Cardiac muscle cell (in vitro differentiated cells and primary cell): ENCODE data around the gene SLC35F6. TPM values are rescaled to one million over a fixed set of nuclear protein-coding genes. Genes with fewer than 3 reads are reported as not detected.
"Not testable (repeated sequence)": the region's sequence is repeated elsewhere in the genome, so short reads cannot be mapped to it uniquely, and the experiment has no call there.

Experiments
- DNase-seq, 2 donors: peaks; one replicate each; pipeline versions ENCODE4 v3.0.0 to v3.0.0-alpha.2; 2010 to 2017; ENCODE audit warnings: low read depth in 1 of 2, low spot score in 1 of 2
- H3K27ac ChIP-seq: fragments of 200-600 bp; sonication (generic); 2 replicates; pipeline ENCODE4 v1.5.1; 2016
- H3K27me3 ChIP-seq: fragments of 200-600 bp; sonication (generic); 2 replicates; pipeline ENCODE4 v1.6.0; 2016; ENCODE audit warnings: control low read depth
- H3K36me3 ChIP-seq: fragments of 200-600 bp; sonication (generic); 2 replicates; pipeline ENCODE4 v1.5.1; 2016; ENCODE audit warnings: control low read depth
- H3K4me1 ChIP-seq: fragments of 200-600 bp; sonication (generic); 2 replicates; pipeline ENCODE4 v1.8.1; 2017; ENCODE audit warnings: low read depth, mild to moderate bottlenecking, mixed run types
- H3K4me3 ChIP-seq: fragments of 200-600 bp; sonication (generic); 2 replicates; pipeline ENCODE4 v1.5.1; 2016; ENCODE audit warnings: mild to moderate bottlenecking
- H3K9me3 ChIP-seq: fragments of 200-600 bp; sonication (generic); 2 replicates; pipeline ENCODE4 v1.5.1; 2017; ENCODE audit warnings: low read depth, mild to moderate bottlenecking, control low read depth
- polyA plus RNA-seq: library from polyadenylated mRNA; unstranded; fragments of >200 nt; fragmentation: Nextera tagmentation; extraction: Ambion mirVana; gene quantifications from 2 replicates; pipeline ENCODE4 v1.2.1, GENCODE V29; 2016
- total RNA-seq: library from RNA; depleted of rRNA; stranded (reverse); fragments of >200 nt; gene quantifications from 2 replicates; pipeline ENCODE4 v1.2.3, GENCODE V29; 2016
- TF ChIP-seq, protein P1 (sequence below): IDR thresholded peaks from 2 replicates; pipeline ENCODE4 v1.5.1; 2012; ENCODE audit warnings: low read depth, mild to moderate bottlenecking, low read length

SLC35F6 gene
- total and polyA plus RNA-seq, 2 experiments from 2014 or later = 7.2 to 11.2 TPM

DNA sequence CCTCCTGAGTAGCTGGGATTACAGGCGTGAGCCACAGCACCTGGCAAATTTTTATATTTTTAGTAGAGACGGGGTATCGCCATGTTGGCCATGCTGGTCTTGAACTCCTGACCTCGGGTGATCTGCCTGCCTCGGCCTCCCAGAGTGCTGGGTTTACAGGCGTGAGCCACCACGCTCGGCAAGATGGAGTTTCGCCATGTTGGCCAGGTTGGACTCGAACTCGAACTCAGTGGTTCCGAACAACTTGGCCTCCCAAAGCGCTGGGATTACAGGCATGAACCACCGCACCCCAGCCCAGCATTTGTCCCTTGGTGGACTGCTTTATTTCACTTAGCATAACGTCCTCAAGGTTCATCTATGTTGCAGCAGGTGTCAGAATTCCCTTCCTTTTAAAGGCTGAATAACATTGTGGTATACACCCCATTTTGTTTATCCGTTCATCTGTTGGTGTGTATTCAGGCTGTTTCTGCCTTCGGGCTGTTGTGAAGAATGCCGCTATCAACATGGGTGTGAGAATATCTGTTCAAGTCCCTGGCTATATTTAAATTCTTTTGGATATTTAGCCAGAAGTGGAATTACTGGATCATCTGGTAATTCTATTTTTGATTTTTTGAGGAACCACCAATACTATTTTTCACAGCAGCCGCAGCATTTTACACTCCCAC lies 20.6 kb downstream of the SLC35F6 start:
- no peaks in the 10 kb centered on the region for H3K9me3 ChIP-seq
- no peaks in the 10 kb centered on the region for H3K36me3 ChIP-seq
- H3K27me3 ChIP-seq = no peaks in the 10 kb centered on the region
- TF ChIP-seq, protein P1, sequence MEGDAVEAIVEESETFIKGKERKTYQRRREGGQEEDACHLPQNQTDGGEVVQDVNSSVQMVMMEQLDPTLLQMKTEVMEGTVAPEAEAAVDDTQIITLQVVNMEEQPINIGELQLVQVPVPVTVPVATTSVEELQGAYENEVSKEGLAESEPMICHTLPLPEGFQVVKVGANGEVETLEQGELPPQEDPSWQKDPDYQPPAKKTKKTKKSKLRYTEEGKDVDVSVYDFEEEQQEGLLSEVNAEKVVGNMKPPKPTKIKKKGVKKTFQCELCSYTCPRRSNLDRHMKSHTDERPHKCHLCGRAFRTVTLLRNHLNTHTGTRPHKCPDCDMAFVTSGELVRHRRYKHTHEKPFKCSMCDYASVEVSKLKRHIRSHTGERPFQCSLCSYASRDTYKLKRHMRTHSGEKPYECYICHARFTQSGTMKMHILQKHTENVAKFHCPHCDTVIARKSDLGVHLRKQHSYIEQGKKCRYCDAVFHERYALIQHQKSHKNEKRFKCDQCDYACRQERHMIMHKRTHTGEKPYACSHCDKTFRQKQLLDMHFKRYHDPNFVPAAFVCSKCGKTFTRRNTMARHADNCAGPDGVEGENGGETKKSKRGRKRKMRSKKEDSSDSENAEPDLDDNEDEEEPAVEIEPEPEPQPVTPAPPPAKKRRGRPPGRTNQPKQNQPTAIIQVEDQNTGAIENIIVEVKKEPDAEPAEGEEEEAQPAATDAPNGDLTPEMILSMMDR = no peak
- no peak overlapping the region for H3K4me3 ChIP-seq
- DNase-seq = no peak
- no peak overlapping the region for H3K27ac ChIP-seq
- H3K4me1 ChIP-seq = no peaks in the 10 kb centered on the region

- peak; percentile 99 to 100 for DNase-seq
- peak within 1 kb of the TSS; percentile 18 for H3K27ac ChIP-seq
- H3K9me3 ChIP-seq = no peaks in the 10 kb centered on the region
- no peaks in the 10 kb centered on the region for H3K27me3 ChIP-seq
- H3K4me3 ChIP-seq = peak within 1 kb of the TSS; percentile 85
- no peaks in the 10 kb centered on the region for H3K36me3 ChIP-seq
- TF ChIP-seq, protein P1 = peak; percentile 3
- H3K4me1 ChIP-seq = no peaks in the 10 kb centered on the region
Observed at GRCh38 chr2:26785431-26786206, 21.5 kb downstream of the SLC35F6 start, which contains the start of gene CENPA. TSS of gene CENPA (plus strand) at chr2:26786056. CDS start at chr2:26786197, 141 bp downstream.

- TF ChIP-seq, protein P1 = no peak
- no peaks in the 10 kb centered on the region for H3K9me3 ChIP-seq
- H3K4me1 ChIP-seq = no peaks in the 10 kb centered on the region
- peak in 1 of 2 donors; percentile 14 for DNase-seq
- H3K27ac ChIP-seq = no peak overlapping the region
- no peaks in the 10 kb centered on the region for H3K36me3 ChIP-seq
- H3K27me3 ChIP-seq = no peaks in the 10 kb centered on the region
- H3K4me3 ChIP-seq = peak overlapping the region; percentile 85
Observed at GRCh38 chr2:26786207-26787028, 22.3 kb downstream of the SLC35F6 start.

DNA sequence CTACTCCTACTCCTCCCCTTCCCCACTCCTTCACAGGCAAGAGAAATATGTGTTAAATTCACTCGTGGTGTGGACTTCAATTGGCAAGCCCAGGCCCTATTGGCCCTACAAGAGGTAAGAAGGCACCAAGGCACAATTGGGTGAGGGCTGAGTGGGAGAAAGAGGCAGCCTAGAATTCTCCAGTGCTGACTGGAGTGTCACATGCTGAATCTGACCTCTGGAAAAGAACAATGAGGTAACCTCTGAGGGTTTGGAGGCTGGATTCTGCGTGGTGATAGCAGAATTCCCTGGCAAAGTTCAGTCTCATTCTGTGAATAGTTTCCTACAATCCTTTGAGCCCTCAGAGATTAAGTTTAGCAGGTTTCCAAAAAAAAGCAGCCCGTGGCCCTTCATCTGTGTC lies 28.6 kb downstream of the SLC35F6 start:
- TF ChIP-seq, protein P1 = no peak
- no peaks in the 10 kb centered on the region for H3K4me1 ChIP-seq
- no peaks in the 10 kb centered on the region for H3K36me3 ChIP-seq
- peak in 1 of 2 donors; percentile 58 for DNase-seq
- no peaks in the 10 kb centered on the region for H3K9me3 ChIP-seq
- no peaks in the 10 kb centered on the region for H3K27me3 ChIP-seq
- H3K4me3 ChIP-seq = no peak overlapping the region
- no peak overlapping the region for H3K27ac ChIP-seq

DNA sequence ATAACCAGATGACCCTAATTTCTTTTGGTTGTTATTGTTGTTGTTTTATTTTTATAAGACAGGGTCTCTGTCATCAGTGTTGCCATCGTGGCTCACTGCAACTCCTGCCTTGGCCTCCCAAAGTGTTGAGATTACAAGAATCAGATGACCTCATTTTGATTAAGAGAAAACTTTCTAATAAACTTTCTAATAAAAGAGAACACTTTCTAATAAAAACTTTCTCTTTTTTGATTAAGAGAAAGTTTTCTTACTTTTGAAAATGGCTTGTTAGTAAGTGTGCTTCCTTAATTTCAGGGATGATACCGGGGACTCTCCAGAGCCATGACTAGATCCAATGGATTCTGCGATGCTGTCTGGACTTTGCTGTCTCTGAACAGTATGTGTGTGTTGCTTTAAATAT lies 29.4 kb downstream of the SLC35F6 start:
- TF ChIP-seq, protein P1 = no peak
- H3K27ac ChIP-seq = no peak overlapping the region
- no peaks in the 10 kb centered on the region for H3K27me3 ChIP-seq
- no peaks in the 10 kb centered on the region for H3K36me3 ChIP-seq
- no peak overlapping the region for H3K4me3 ChIP-seq
- DNase-seq = no peak
- H3K4me1 ChIP-seq = no peaks in the 10 kb centered on the region
- H3K9me3 ChIP-seq = no peaks in the 10 kb centered on the region

DNA sequence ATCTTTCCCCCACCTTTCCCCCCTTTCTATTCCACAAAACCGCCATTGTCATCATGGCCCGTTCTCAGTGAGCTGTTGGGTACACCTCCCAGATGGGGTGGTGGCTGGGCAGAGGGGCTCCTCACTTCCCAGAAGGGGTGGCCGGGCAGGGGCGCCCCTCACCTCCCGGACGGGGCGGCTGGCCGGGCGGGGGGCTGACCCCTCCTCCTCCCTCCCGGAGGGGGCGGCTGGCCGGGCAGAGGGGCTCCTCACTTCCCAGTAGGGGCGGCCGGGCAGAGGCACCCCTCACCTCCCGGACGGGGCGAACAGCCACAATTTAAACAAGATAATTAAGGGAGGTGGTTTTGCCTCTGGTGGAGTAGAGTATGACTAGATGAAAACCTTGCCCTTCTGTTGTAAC lies 31.1 kb downstream of the SLC35F6 start:
- not testable (repeated sequence) for H3K27ac ChIP-seq, DNase-seq, H3K4me1 ChIP-seq, H3K36me3 ChIP-seq, H3K27me3 ChIP-seq, H3K4me3 ChIP-seq, H3K9me3 ChIP-seq
